ENCODE measurements around the gene CNBD2. TPM values are rescaled to one million over a fixed set of nuclear protein-coding genes. Genes with fewer than 3 reads are reported as not detected.
"Not testable (repeated sequence)": the region's sequence is repeated elsewhere in the genome, so short reads cannot be mapped to it uniquely, and the experiment has no call there.

Gene CNBD2
- total RNA-seq, 1 donor from 2014 or later, result 4.4 TPM

- TF ChIP-seq EZH2phosphoT487 (IDR thresholded peaks at IDR 0.05), result no peak
- TF ChIP-seq CTCF (IDR thresholded peaks at IDR 0.05), result no peak
- no peak for TF ChIP-seq EZH2 (IDR thresholded peaks at IDR 0.05)
- no peak overlapping the region for H3K9ac ChIP-seq
- no peak for DNase-seq (ENCODE audit: low spot score)
- Mint-ChIP-seq H3K36me3 (peaks cover 18% of the 10 kb centered on the region), H3K4me3 (no peak overlapping the region), H3K4me1 (peaks cover 21% of the 10 kb centered on the region), H3K27me3 (ENCODE audit: insufficient read depth, low read depth) (no peaks in the 10 kb centered on the region), H3K27ac (peak overlapping the region; percentile 21), H3K9me3 (no peaks in the 10 kb centered on the region)
- peaks cover 4% of the 10 kb centered on the region for H3K36me3 ChIP-seq
- H3K79me2 ChIP-seq (ENCODE audit: low read depth), result peaks cover 30% of the 10 kb centered on the region
- H3K4me3 ChIP-seq, result no peak overlapping the region
- H3K27ac ChIP-seq, result no peak overlapping the region
- no peaks in the 10 kb centered on the region for H3K27me3 ChIP-seq
- no peaks in the 10 kb centered on the region for H3K9me3 ChIP-seq (ENCODE audit: low read depth)
- no peak overlapping the region for H2AFZ ChIP-seq (replicated peaks)
- H3K4me2 ChIP-seq, result no peak overlapping the region
- H3K4me1 ChIP-seq, result peaks cover 8% of the 10 kb centered on the region
- H3F3A ChIP-seq (ENCODE audit: low read depth), result peaks cover 18% of the 10 kb centered on the region
- peaks cover 8% of the 10 kb centered on the region for H4K20me1 ChIP-seq (ENCODE audit: low read depth)
Measured at GRCh38 chr20:35947907-35948306, 20.5 kb upstream of the CNBD2 start.

GRCh38 chr20:35950093-35950492, 18.3 kb upstream of the CNBD2 start:
- H3K4me3 Mint-ChIP-seq, result no peak overlapping the region
- H3K27ac ChIP-seq, result no peak overlapping the region
- H3K9ac ChIP-seq, result no peak overlapping the region
- DNase-seq (ENCODE audit: low spot score), result no peak
- no peak overlapping the region for H2AFZ ChIP-seq (replicated peaks)
- no peak for TF ChIP-seq CTCF (IDR thresholded peaks at IDR 0.05)
- no peak for TF ChIP-seq EZH2 (IDR thresholded peaks at IDR 0.05)
- TF ChIP-seq EZH2phosphoT487 (IDR thresholded peaks at IDR 0.05), result no peak
- H3K27ac Mint-ChIP-seq, result no peak overlapping the region
- peaks cover 31% of the 10 kb centered on the region for H3F3A ChIP-seq (ENCODE audit: low read depth)
- H3K9me3 ChIP-seq (ENCODE audit: low read depth), result no peaks in the 10 kb centered on the region
- H4K20me1 ChIP-seq (ENCODE audit: low read depth), result peaks cover 17% of the 10 kb centered on the region
- peaks cover 4% of the 10 kb centered on the region for H3K36me3 ChIP-seq
- no peak overlapping the region for H3K4me2 ChIP-seq
- H3K9me3 Mint-ChIP-seq, result no peaks in the 10 kb centered on the region
- H3K4me1 Mint-ChIP-seq, result peaks cover 16% of the 10 kb centered on the region
- peaks cover 11% of the 10 kb centered on the region for H3K4me1 ChIP-seq
- H3K79me2 ChIP-seq (ENCODE audit: low read depth), result peaks cover 26% of the 10 kb centered on the region
- H3K27me3 Mint-ChIP-seq (ENCODE audit: insufficient read depth, low read depth), result peaks cover 3% of the 10 kb centered on the region
- H3K4me3 ChIP-seq, result no peak overlapping the region
- H3K36me3 Mint-ChIP-seq, result peaks cover 15% of the 10 kb centered on the region
- H3K27me3 ChIP-seq, result no peaks in the 10 kb centered on the region

- not testable (repeated sequence) for H3K27ac Mint-ChIP-seq; H3K9ac ChIP-seq; H3K9me3 ChIP-seq (ENCODE audit: low read depth); H3K27me3 Mint-ChIP-seq (ENCODE audit: insufficient read depth, low read depth); H2AFZ ChIP-seq (replicated peaks); H3K27ac ChIP-seq; H3K27me3 ChIP-seq; H3K9me3 Mint-ChIP-seq; DNase-seq (ENCODE audit: low spot score); H3K36me3 ChIP-seq
- peaks cover 17% of the 10 kb centered on the region for H4K20me1 ChIP-seq (ENCODE audit: low read depth)
- H3K4me2 ChIP-seq, result peak overlapping the region; percentile 97
- peak overlapping the region; percentile 84 for H3K4me3 ChIP-seq
- H3K36me3 Mint-ChIP-seq, result peaks cover 10% of the 10 kb centered on the region
- H3K79me2 ChIP-seq (ENCODE audit: low read depth), result peaks cover 26% of the 10 kb centered on the region
- peaks cover 14% of the 10 kb centered on the region for H3K4me1 ChIP-seq
- peaks cover 17% of the 10 kb centered on the region for H3K4me1 Mint-ChIP-seq
- peaks cover 32% of the 10 kb centered on the region for H3F3A ChIP-seq (ENCODE audit: low read depth)
- peak overlapping the region; percentile 50 for H3K4me3 Mint-ChIP-seq
Measured at GRCh38 chr20:35952080-35952479, 16.3 kb upstream of the CNBD2 start.

GRCh38 chr20:35952480-35953386, 15.7 kb upstream of the CNBD2 start:
- no peaks in the 10 kb centered on the region for H3K9me3 ChIP-seq (ENCODE audit: low read depth)
- peaks cover 3% of the 10 kb centered on the region for H3K27me3 Mint-ChIP-seq (ENCODE audit: insufficient read depth, low read depth)
- H3K27ac Mint-ChIP-seq, result peak overlapping the region; percentile 97
- peaks cover 7% of the 10 kb centered on the region for H3K36me3 Mint-ChIP-seq
- peak overlapping the region; percentile 98 for H3K9ac ChIP-seq
- H3K79me2 ChIP-seq (ENCODE audit: low read depth), result peaks cover 26% of the 10 kb centered on the region
- H2AFZ ChIP-seq (replicated peaks), result no peak overlapping the region
- peaks cover 14% of the 10 kb centered on the region for H3K4me1 ChIP-seq
- TF ChIP-seq EZH2 (IDR thresholded peaks at IDR 0.05) (no peak), EZH2phosphoT487 (IDR thresholded peaks at IDR 0.05) (no peak), CTCF (IDR thresholded peaks at IDR 0.05) (no peak)
- H3K27ac ChIP-seq, result peak overlapping the region; percentile 99
- peaks cover 17% of the 10 kb centered on the region for H3K4me1 Mint-ChIP-seq
- peak overlapping the region; percentile 99 for H3K4me3 Mint-ChIP-seq
- no peak for DNase-seq (ENCODE audit: low spot score)
- H3K4me2 ChIP-seq, result peak overlapping the region; percentile 97
- H3K27me3 ChIP-seq, result no peaks in the 10 kb centered on the region
- peaks cover 17% of the 10 kb centered on the region for H4K20me1 ChIP-seq (ENCODE audit: low read depth)
- H3K36me3 ChIP-seq, result peaks cover 4% of the 10 kb centered on the region
- peak overlapping the region; percentile 84 for H3K4me3 ChIP-seq
- H3K9me3 Mint-ChIP-seq, result no peaks in the 10 kb centered on the region
- peaks cover 29% of the 10 kb centered on the region for H3F3A ChIP-seq (ENCODE audit: low read depth)
